Measurements from ENCODE around the gene PIP5KL1. TPM values are rescaled to one million over a fixed set of nuclear protein-coding genes. Genes with fewer than 3 reads are reported as not detected.

PIP5KL1 gene
- total RNA-seq, 1 experiment from 2014 or later, result 0.95 TPM

- DNase-seq (ENCODE audit: low spot score), result peak; percentile 80
These were observed 710 bp upstream of the PIP5KL1 start for GRCh38 chr9:127931092-127931881.

GRCh38 chr9:127929625-127929979 is 975 bp downstream of the PIP5KL1 start:
- DNase-seq (ENCODE audit: low spot score), result no peak

DNA sequence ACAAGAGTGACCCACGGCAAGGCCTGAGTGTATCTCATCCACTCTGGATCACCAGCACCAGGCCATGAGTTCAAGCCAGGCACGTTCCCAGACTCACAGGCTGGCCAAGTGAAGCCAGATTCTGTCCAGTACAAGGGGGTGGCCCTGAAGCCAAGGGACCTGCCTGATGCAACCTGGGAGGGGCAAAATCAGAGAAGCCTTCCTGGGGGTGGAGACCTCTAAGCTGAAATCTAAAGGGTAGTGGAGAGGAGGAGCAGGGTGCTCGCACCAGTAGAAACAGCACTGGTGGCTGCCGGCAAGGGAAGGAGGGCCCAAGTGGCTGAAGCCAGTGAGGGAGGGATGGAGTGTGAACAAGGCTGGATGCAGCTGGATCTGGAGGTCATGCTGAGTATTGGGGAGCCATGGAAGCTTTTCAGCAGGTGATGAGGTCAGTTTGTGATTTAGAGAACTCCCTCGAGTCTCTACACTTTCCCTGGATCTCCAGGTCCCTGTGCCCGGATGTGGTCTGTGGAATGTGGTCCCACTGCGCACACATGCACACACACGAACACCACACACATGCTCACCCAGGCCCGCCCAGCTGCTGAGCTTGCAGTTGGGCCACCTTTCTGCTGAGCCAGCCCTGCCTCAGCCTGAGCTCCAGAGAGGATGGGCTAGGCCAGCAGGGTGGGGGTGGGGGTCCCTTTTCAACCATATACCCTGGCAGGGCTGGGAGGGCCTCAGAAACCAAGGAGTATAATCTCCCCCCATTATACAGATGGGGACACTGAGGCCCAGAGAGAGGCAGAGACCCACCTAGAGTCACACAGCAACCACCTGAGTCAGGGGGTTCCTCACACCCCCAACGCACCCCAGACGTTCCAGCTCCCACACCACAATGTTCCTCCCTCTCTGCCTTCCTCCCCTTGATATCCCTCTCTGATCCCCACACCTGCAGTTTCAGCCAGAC is 1.6 kb downstream of the PIP5KL1 start:
- no peak for DNase-seq (ENCODE audit: low spot score)

GRCh38 chr9:127927988-127928675 is 2.4 kb downstream of the PIP5KL1 start:
- no peak for DNase-seq (ENCODE audit: low spot score)

GRCh38 chr9:127927201-127927987 is 3.2 kb downstream of the PIP5KL1 start:
- DNase-seq (ENCODE audit: low spot score), result no peak

DNA sequence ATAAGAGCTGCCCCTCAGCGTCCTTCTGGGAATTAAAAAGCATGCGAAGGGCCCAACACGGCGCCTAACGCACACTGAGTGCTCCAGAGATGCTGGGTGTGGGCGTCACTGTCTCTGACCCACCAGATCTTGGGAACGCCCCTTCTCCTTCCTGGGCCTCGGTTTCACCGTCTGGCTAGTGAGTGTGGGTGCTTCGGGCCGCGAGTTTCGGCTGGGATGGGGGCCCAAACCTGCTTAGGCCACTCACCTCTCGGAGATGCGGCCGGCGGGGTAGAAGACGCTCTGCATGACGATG is 3.7 kb downstream of the PIP5KL1 start:
- no peak for DNase-seq (ENCODE audit: low spot score)

DNA sequence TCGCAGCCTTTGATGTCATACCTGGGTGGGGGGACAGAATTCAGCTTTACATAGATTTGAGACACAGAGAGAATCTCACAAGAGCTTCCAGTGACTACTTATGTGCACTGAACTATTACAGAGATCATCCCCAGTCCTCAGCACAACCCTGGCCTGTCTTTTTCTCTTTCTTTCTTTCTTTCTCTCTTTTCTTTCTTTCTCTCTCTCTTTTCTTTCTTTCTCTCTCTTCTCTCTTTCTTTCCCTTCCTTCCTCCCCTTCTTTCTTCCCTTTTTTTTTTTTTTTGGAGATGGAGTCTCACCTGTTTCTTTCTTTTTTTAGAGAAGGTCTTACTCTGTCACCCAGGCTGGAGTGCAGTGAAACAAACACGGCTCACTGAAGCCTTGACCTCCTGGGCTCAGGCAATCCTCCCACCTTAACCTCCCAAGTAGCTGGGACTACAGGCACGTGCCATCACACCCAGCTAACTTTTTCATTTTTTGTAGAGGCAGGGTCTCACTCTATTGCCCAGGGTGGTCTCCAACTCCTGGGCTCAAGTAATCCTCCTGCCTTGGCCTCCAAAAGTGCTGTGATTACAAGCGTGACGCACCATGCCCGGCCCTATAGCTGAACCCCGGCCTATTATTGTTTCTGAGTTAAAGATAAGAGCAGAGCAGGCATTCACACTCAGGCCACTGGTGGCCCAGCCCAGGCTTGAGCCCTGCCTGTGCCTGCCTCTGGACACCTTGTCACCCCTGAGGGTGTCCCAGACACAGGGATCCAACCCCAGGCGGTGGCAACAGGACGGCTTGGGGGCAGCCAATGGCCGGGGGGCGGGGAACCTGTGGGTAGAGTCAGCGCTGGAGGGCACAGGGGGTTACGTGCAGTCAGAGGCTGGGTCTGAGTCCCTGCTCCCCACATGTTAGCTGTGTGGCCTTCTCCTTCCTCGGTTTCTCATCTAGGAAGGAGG is 4.3 kb downstream of the PIP5KL1 start:
- no peak for DNase-seq (ENCODE audit: low spot score)

DNA sequence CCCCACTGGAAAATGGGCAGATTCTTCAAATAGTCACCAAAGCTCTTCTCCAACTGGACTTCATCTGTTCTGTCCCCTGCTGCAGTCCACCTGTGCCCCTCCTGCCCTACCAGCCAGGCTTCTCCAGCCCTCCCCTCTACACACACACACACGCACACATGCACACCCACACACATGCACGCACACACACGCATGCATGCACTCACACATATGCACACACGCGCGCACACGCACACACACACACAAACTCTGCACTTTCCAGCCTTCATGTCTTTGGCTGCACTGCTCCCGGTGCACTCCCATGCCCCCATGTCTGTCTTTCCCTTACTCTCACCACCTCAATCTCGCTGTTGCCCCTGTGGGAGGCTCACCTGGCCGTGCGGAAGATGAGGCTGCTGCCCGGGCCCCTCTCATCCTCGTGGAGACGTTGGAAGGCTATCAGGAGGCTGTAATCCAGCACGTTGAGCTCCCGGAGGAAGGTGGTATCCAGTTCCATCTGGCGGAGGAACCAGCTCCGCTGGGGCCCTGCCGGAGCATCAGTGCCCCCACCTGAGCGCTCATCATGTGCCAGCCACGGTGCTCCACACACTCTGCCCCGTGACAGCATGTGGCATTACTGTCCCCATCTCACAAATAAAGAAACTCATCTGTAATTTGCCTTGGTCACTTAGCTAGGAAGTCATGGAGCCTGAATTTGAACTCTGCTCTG is 5.7 kb downstream of the PIP5KL1 start:
- no peak for DNase-seq (ENCODE audit: low spot score)

DNA sequence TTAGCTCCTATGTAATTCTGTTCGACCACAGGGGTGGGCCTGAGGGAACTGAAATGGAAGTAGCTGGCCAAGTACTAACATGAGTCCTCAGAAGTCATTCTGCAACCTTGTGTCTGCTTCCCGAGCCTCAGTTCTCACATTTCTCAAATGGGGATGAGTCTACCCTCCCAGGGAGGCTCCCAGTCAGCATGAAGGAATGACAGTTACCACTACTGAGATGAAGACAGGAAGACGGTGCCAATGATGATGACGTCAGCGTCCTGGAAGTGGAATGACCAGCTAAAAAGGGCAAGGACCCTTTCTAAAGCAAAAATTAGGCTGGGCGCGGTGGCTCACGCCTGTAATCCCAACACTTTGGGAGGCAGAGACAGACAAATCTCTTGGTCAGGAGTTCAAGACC is 6.8 kb downstream of the PIP5KL1 start:
- no peak for DNase-seq (ENCODE audit: low spot score)

DNA sequence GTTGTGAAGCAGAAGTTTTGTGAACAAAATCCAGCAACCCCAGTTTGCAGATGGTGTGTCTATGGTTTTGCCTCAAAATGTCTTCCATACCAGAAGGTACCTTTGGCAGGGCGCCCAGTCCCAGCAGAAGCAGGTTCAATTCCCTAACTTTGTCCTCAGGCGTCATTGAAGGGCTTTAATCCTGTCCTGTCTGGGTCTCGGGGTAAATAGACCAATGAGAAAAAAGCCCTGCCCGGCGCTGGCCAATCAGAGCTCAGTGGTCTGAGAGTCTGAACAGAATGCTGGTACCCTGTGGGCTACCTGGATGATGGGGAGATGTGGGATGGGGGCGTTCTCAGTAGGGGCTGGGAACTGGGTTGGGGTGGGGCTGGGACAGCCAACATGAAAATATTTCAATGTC is 7.5 kb downstream of the PIP5KL1 start:
- no peak for DNase-seq (ENCODE audit: low spot score)

GRCh38 chr9:127921557-127922120 is 8.9 kb downstream of the PIP5KL1 start:
- no peak for DNase-seq (ENCODE audit: low spot score)

- DNase-seq (ENCODE audit: low spot score), result no peak
These were observed 9.8 kb downstream of the PIP5KL1 start for GRCh38 chr9:127920794-127921193.

DNA sequence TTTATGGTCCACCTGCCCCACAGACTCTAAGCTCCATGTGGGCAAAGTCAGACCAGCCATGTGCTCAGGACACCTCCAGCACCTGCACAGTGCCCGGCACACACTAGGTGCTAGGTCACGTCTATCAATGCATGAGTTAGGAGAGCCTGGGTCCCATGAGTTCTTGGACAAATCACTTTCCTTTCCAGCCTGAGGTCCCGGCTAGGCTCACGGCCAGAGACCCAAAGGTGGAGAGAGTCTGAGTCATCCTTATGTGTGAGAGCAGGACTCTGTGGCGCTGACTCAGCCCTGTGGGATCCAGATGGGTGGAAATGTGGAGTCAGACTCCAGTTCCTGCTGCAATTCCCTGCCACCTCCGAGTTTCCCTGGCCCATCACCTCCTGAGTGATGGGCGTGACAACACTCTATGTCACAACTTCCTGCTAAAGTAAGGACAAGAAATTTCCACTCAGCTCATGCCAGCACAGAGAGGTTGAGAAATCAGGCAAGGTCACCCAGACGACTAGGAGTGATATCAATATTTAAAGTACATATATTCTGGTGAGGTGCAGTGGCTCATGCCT is 11.2 kb downstream of the PIP5KL1 start:
- peak; percentile 99 for DNase-seq (ENCODE audit: low spot score)

GRCh38 chr9:127918183-127919107 is 12.1 kb downstream of the PIP5KL1 start:
- DNase-seq (ENCODE audit: low spot score), result peak; percentile 48

DNA sequence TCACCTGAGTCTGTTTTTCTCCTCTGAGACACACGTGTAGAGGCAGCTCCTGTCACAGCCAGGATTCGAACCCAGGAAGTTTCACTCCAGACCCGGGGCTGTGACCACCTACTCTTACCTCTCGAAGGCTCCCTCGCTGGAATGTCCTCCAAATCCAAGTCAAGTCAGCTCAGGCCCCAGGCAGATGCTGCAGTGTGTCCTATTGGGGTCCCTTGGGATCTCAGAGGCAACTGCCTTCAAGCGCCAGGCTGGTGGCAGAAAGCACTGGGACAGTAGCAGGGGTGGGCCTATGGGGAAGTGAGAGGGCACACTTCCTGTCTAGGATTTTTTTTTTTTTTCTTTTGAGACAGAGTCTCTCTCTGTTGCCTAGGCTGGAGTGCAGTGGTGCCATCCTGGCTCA is 13.0 kb downstream of the PIP5KL1 start:
- no peak for DNase-seq (ENCODE audit: low spot score)

DNA sequence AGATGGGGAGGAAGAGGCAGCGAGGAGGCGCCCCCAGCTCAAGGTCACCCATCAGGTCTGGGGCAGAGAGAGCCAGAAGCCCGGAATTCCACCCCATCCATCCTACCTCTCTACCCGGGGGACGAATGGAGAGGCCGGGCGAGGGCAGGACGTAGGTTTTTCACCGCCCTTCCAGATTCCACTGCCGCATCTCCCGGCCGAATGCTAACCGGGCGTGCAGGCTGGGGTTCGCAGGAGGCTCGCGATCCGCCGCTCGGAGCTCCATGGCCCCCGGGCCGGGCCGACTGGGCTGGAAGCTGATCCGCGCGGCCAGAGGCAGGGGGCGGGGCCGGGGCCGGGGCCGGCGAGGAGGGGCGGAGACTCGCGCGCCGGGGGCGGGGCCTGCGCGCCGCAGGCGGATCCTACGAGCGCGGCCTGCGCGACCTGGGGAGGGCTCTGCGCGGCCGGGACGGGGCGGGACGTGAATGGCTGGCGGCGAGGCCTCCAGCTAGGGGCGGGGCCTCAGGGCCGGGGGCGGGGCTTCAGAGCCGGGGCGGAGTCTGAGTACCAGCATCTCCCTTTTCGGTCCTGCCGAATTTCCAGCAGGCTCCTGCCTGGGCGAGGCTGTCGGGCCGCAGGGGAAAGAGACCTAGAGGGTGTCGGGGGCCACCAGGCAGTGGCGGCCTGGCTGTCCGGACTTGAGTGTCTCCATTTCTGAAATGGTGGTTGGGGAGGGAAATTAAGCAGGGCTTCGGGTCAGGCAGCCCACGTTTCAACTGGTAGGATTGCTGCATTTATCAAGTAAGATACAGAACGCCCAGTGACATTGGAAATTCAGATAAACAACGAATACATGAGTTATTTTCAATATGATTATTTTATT is 13.6 kb downstream of the PIP5KL1 start, which contains the start of gene ST6GALNAC4:
Gene ST6GALNAC4, minus strand, starts transcription at position 322 of the 862 bp plus-strand sequence. CDS start 622 bp downstream, outside the sequence.
- peak; percentile 76 for DNase-seq (ENCODE audit: low spot score)
